Breast epithelium (tissue), 3 donors: ENCODE measurements around the gene KDM7A.

Experiments used
- CTCF ChIP-seq, 3 donors: fragments of 450-650 bp; IDR thresholded peaks; one replicate each; pipeline ENCODE4 v1.5.1; 2016 to 2017; ENCODE audit warnings: antibody characterized with exemption in 3 of 3, mild to moderate bottlenecking in 3 of 3, moderate library complexity in 3 of 3
- POLR2A ChIP-seq: fragments of 450-650 bp; IDR thresholded peaks from one replicate; pipeline ENCODE4 v1.6.1; 2016; ENCODE audit warnings: antibody characterized with exemption, mild to moderate bottlenecking, moderate library complexity
- POLR2AphosphoS5 ChIP-seq, 3 donors: sonication (generic); formaldehyde crosslinking; IDR thresholded peaks; one replicate each; pipeline ENCODE4 v1.6.1; 2017; ENCODE audit warnings: antibody characterized with exemption in 3 of 3

- TF ChIP-seq CTCF (IDR thresholded peaks at IDR 0.05) (no peak), POLR2AphosphoS5 (IDR thresholded peaks at IDR 0.05) (no peak), POLR2A (no peak)
Observed at GRCh38 chr7:140062118-140062527, 114.7 kb downstream of the KDM7A start.
